ENCODE results near the gene ST8SIA5. TPM values are rescaled to one million over a fixed set of nuclear protein-coding genes. Genes with fewer than 3 reads are reported as not detected.

ST8SIA5 gene
- total and polyA plus RNA-seq, 9 of the 15 experiments (the other 6 are each of a cell fraction or from before 2014, with no cell fraction given) = 0.03 to 0.33 (median 0.06) TPM; not detected in 5

DNA sequence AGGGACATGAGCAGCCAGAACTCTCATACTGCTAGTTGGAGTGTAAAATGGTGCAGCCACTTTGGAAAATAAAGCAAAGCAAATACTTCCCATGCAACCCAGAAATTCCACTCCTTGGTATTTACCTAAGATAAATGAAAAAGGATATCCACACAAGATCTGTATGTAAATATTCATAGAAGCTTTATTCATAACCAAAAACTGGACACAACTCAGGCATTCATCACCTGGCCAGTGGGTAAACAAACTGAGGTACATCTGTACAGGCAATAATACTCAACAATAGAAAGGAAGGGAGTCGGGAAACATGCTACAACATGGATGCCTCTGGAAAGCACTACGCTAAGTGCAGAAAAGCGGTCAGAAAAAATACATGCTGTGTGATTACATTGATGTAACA is 97.4 kb downstream of the ST8SIA5 start:
- no peaks in the 10 kb centered on the region for H4K20me1 ChIP-seq (replicated peaks; ENCODE audit: control insufficient read depth, insufficient read depth, low read length)
- ATAC-seq (no peak), DNase-seq (ENCODE audit: extremely low read depth in 1 of 4, low spot score in 3 of 4) (no peak), FAIRE-seq (no peak)
- no peak overlapping the region for H3K27ac ChIP-seq (ENCODE audit: extremely low read depth, low read depth, low read length)
- H3K4me3 ChIP-seq = no peak overlapping the region
- TF ChIP-seq POLR2B (IDR thresholded peaks at IDR 0.05; ENCODE audit: low read depth, partially characterized antibody) (no peak), ZNF583 (CRISPR knock-in tag; IDR thresholded peaks at IDR 0.05) (no peak), ZC3H11A (IDR thresholded peaks at IDR 0.05; ENCODE audit: low read depth, low read length) (no peak), RB1 (IDR thresholded peaks at IDR 0.05; ENCODE audit: low read depth) (no peak), ZNF75A (CRISPR knock-in tag; IDR thresholded peaks at IDR 0.05) (no peak), ZNF324 (CRISPR knock-in tag; IDR thresholded peaks at IDR 0.05) (no peak), HCFC1 (IDR thresholded peaks at IDR 0.05; ENCODE audit: low read depth, low read length) (no peak), SMARCA4 (IDR thresholded peaks at IDR 0.05) (no peak), NBN (IDR thresholded peaks at IDR 0.05; ENCODE audit: low read depth) (no peak)
- TF ChIP-seq, protein P1, sequence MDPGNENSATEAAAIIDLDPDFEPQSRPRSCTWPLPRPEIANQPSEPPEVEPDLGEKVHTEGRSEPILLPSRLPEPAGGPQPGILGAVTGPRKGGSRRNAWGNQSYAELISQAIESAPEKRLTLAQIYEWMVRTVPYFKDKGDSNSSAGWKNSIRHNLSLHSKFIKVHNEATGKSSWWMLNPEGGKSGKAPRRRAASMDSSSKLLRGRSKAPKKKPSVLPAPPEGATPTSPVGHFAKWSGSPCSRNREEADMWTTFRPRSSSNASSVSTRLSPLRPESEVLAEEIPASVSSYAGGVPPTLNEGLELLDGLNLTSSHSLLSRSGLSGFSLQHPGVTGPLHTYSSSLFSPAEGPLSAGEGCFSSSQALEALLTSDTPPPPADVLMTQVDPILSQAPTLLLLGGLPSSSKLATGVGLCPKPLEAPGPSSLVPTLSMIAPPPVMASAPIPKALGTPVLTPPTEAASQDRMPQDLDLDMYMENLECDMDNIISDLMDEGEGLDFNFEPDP (CRISPR knock-in tag; IDR thresholded peaks at IDR 0.05) = no peak
- TF ChIP-seq, protein P2, sequence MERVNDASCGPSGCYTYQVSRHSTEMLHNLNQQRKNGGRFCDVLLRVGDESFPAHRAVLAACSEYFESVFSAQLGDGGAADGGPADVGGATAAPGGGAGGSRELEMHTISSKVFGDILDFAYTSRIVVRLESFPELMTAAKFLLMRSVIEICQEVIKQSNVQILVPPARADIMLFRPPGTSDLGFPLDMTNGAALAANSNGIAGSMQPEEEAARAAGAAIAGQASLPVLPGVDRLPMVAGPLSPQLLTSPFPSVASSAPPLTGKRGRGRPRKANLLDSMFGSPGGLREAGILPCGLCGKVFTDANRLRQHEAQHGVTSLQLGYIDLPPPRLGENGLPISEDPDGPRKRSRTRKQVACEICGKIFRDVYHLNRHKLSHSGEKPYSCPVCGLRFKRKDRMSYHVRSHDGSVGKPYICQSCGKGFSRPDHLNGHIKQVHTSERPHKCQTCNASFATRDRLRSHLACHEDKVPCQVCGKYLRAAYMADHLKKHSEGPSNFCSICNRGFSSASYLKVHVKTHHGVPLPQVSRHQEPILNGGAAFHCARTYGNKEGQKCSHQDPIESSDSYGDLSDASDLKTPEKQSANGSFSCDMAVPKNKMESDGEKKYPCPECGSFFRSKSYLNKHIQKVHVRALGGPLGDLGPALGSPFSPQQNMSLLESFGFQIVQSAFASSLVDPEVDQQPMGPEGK (CRISPR knock-in tag; IDR thresholded peaks at IDR 0.05; ENCODE audit: borderline replicate concordance) = no peak
- TF ChIP-seq, protein P3, sequence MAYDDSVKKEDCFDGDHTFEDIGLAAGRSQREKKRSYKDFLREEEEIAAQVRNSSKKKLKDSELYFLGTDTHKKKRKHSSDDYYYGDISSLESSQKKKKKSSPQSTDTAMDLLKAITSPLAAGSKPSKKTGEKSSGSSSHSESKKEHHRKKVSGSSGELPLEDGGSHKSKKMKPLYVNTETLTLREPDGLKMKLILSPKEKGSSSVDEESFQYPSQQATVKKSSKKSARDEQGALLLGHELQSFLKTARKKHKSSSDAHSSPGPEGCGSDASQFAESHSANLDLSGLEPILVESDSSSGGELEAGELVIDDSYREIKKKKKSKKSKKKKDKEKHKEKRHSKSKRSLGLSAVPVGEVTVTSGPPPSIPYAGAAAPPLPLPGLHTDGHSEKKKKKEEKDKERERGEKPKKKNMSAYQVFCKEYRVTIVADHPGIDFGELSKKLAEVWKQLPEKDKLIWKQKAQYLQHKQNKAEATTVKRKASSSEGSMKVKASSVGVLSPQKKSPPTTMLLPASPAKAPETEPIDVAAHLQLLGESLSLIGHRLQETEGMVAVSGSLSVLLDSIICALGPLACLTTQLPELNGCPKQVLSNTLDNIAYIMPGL (CRISPR knock-in tag; IDR thresholded peaks at IDR 0.05) = no peak
- peaks cover 0 to 4% of the 10 kb centered on the region in 2 experiments; a peak in 2 of 5 replicates for H3K4me1 ChIP-seq (replicated peaks in 1 of 2; ENCODE audit: control insufficient read depth in 2 of 2, insufficient read depth in 2 of 2, low read length in 2 of 2)
- H3K9ac ChIP-seq (ENCODE audit: insufficient read depth in 1 of 2, low read depth in 2 of 2, low read length in 2 of 2) = no peak overlapping the region
- H3K9me3 ChIP-seq (replicated peaks; ENCODE audit: control insufficient read depth, insufficient read depth, low read depth, low read length) = no peaks in the 10 kb centered on the region
- in situ Hi-C loops (cut with MboI) = loop anchor here (5.0 to 10.0 kb wide), 2 partner anchors 375 to 512 kb away; no protein-coding TSS in a partner anchor
- no peaks in the 10 kb centered on the region for H3K36me3 ChIP-seq (ENCODE audit: control insufficient read depth, insufficient read depth, low read length)
- POLR2A ChIA-PET = no interaction called here
- CTCF ChIA-PET (ENCODE audit: low intra/inter-chr PET ratio) = no interaction called here
- H2AFZ ChIP-seq (ENCODE audit: low read depth, low read length) = no peak overlapping the region
- no TSS peak for BruUV-seq (replicated peaks)
- H3K79me2 ChIP-seq (ENCODE audit: control insufficient read depth, insufficient read depth, low read length) = no peaks in the 10 kb centered on the region
- H3K4me2 ChIP-seq (ENCODE audit: insufficient read depth, low read length) = no peak overlapping the region
- H3K9me1 ChIP-seq (ENCODE audit: control insufficient read depth, insufficient read depth, low read length) = no peaks in the 10 kb centered on the region
- 2% methylated on average over 3 of the region's 3 CpGs for WGBS (ENCODE audit: insufficient coverage, low coverage, missing lambda C conversion rate)
- intact Hi-C loops (cut with micrococcal nuclease) = loop anchor here (2.0 kb wide), 2 partner anchors 379 to 511 kb away; no protein-coding TSS in a partner anchor
- peaks cover 0 to 10% of the 10 kb centered on the region in 2 experiments; a peak in 2 of 5 replicates for H3K27me3 ChIP-seq (ENCODE audit: control insufficient read depth in 2 of 2, insufficient read depth in 2 of 2, low read length in 2 of 2)
